GM23248 (cell line): ENCODE results near the gene IFNAR2.

ENCODE experiments used
- EZH2 ChIP-seq: fragments of 200-600 bp; sonication (generic); IDR thresholded peaks from 2 replicates; pipeline ENCODE4 v1.6.1; 2018; ENCODE audit warnings: antibody characterized with exemption, mild to moderate bottlenecking; ENCODE audit not compliant: insufficient read depth, poor library complexity, severe bottlenecking
- EZH2phosphoT487 ChIP-seq: fragments of 200-600 bp; sonication (generic); IDR thresholded peaks from 2 replicates; pipeline ENCODE4 v1.6.1; 2018; ENCODE audit warnings: antibody characterized with exemption, moderate library complexity, mild to moderate bottlenecking, low read depth; ENCODE audit not compliant: insufficient read depth

GRCh38 chr21:33236013-33236686 is 6.4 kb downstream of the IFNAR2 start:
- TF ChIP-seq EZH2 (no peak), EZH2phosphoT487 (no peak)
